ENCODE data around the gene ZNF649.
"Not testable (repeated sequence)": the region's sequence is repeated elsewhere in the genome, so short reads cannot be mapped to it uniquely, and the experiment has no call there.

The ZNF649 gene

GRCh38 chr19:51904331-51905165 is at the start of gene ZNF649:
Gene ZNF649 (minus strand): TSS chr19:51905017. CDS start chr19:51900107, 4,910 bp downstream.
- DNase-seq, result peak; percentile 57 to 84 (median 64)

GRCh38 chr19:51948975-51949374 is 44.2 kb upstream of the ZNF649 start:
- no peak for DNase-seq

DNA sequence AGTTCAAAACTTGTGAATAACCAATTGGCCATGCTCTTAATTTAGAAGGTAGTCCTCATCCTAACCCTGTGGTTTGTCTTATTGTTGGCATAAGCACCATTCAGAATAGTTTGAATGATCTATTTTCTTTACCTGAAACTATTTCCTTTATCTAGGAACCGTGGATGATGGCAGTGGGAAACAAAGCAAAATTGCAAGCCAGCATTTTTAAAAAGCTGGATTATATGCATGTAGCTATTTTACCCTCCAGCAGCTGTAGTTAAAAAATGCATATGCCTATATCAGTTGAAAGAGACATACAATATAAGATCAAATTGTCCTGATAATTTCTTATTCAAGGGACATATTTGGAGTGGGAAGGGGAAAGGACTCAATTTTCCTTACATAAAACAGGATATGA is 41.8 kb upstream of the ZNF649 start:
- DNase-seq, result no peak

DNA sequence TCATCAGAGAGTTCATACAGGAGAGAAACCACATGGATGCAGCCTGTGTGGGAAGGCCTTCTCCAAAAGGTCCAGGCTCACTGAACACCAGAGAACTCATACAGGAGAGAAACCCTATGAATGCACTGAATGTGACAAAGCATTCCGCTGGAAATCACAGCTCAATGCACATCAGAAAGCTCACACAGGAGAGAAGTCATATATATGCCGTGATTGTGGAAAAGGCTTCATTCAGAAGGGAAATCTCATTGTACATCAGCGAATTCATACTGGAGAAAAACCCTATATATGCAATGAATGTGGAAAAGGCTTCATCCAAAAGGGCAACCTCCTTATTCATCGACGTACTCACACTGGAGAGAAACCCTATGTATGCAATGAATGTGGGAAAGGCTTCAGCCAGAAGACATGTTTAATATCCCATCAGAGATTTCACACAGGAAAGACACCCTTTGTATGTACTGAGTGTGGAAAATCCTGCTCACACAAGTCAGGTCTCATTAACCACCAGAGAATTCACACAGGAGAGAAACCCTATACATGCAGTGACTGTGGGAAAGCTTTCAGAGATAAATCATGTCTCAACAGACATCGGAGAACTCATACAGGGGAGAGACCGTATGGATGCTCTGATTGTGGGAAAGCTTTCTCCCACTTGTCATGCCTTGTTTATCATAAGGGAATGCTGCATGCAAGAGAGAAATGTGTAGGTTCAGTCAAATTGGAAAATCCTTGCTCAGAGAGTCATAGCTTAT is 40.2 kb upstream of the ZNF649 start:
- DNase-seq, result no peak

DNA sequence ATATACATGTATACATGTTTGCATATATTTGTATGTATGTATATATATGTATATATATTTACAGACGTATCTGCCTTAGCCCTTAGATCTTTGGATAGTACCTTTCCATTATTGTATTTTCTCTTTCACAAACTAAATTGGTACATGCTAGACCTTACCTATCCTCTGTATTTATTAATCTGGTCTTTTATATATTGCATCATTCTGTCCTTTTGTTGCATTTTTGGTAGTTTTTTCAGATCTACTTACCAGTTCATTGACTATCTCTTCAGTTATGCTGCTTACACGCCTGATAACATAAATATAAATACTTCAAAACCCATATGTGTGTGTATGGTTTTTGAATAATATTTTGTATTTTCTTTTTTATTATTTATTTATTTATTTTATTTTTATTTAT is 34.1 kb upstream of the ZNF649 start:
- no peak for DNase-seq

DNA sequence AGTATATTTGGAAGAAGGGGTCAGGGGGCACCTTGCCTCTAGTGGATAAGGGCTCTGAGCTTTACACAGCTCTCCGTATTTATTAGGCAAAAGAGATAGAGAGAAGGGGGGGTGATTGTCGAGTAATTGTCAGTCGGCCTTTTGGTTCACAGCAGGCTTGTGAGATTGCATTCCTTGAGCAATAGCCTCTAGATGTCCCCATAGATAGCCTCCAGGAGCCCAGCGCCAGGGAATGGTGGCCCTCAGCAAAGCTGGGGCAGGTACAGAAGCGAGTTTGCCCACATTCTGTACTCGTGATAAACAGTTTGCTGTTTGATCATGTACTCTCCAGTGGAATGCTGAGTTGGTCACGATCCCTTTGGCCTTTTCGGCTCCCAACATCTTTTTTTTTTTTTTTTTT is 27.1 kb upstream of the ZNF649 start:
- DNase-seq, result no peak

DNA sequence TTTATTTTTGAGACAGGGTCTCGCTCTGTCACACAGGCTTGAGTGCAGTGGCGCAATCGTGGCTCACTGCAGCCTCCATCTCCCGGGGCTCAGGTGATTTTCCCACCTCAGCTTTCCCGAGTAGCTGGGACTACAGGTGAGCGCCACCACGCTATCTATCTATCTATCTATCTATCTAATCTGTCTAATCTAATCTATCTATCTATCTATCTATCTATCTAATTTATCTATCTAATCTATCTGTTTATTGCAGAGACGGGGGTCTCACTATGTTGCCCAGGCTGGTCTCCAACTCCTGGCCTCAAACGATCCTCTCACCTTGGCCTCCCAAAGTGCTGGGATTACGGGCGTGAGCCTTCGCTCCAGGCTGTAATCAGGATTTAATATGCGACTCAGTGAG is 23.0 kb upstream of the ZNF649 start:
- no peak for DNase-seq

- peak; percentile 63 to 97 (median 82) for DNase-seq
Measured at GRCh38 chr19:51926784-51927741, 22.2 kb upstream of the ZNF649 start, which contains the start of gene ZNF613. Gene ZNF613 (plus strand): TSS chr19:51927472. CDS start chr19:51936221, 8,749 bp downstream.

GRCh38 chr19:51926426-51926783 is 21.6 kb upstream of the ZNF649 start:
- no peak for DNase-seq

GRCh38 chr19:51921949-51922348 is 17.1 kb upstream of the ZNF649 start:
- DNase-seq, result no peak

DNA sequence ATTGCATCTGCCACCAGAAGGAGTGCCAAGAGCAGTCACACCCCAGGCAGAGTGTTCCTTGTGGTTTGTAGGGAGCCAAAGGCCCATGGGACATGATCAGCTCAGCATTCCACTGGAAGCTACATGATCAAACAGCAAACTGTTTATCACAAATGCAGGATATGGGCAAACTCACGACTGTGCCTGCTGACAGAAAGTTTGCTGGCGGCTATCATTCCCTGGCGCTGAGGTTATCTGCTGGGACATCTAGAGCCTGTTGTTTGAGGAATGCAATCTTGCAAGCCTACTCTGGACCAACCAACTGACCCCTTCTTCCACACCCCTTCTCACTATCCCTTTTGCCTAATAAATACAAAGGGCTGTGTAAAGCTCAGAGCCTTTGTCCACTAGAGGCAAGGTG is 14.8 kb upstream of the ZNF649 start:
- no peak for DNase-seq

GRCh38 chr19:51916167-51916566 is 11.3 kb upstream of the ZNF649 start:
- DNase-seq, result no peak

GRCh38 chr19:51915324-51915867 is 10.6 kb upstream of the ZNF649 start:
- no peak for DNase-seq

DNA sequence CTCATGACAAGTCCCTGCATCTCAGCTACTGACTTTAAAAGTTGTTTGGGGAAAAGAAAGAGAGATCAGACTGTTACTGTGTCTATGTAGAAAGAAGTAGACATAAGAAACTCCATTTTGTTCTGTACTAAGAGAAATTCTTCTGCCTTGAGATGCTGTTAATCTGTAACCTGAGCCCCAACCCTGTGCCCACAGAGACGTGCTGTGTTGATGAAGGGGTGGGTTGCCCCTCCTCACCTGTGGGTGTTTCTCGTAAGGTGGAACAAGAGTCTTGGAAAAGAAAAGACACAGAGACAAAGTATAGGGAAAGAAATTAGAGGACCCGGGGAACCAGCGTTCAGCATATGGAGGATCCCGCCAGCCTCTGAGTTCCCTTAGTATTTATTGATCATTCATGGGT is 3.2 kb upstream of the ZNF649 start:
- DNase-seq, result not testable (repeated sequence)

DNA sequence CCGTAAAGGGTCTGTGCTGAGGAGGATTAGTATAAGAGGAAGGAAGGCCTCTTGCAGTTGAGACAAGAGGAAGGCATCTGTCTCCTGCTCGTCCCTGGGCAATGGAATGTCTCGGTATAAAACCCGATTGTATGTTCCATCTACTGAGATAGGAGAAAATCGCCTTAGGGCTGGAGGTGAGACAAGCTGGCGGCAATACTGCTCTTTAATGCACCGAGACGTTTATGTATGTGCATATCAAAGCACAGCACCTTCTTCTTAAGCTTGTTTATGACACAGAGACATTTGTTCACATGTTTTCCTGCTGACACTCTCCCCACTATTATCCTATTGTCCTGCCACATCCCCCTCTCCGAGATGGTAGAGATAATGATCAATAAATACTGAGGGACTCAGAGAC is 1.3 kb upstream of the ZNF649 start:
- DNase-seq, result not testable (repeated sequence)

- DNase-seq, result not testable (repeated sequence)
Measured at GRCh38 chr19:51905639-51906038, 822 bp upstream of the ZNF649 start.

DNA sequence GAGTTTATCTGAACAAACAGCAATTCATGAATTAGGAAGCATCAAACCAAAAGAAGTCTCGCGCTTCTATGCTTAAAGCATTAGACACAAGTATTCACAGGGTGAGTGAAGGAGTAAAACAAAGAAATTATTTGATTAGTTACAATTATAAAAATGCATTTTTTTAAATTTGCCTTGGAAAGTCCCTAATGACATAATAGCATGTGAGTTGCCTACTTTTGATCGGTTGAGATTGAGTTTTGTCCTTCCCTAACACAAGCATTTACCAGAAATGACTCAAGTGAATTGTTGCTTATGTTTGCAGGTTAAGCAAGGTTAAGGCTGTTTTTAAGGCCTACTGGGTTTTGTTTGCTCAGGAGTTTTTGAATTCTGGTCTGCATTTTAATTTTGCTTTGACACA is 389 bp upstream of the ZNF649 start:
- no peak for DNase-seq

- DNase-seq, result no peak
Measured at GRCh38 chr19:51903192-51903591, 1.6 kb downstream of the ZNF649 start.

DNA sequence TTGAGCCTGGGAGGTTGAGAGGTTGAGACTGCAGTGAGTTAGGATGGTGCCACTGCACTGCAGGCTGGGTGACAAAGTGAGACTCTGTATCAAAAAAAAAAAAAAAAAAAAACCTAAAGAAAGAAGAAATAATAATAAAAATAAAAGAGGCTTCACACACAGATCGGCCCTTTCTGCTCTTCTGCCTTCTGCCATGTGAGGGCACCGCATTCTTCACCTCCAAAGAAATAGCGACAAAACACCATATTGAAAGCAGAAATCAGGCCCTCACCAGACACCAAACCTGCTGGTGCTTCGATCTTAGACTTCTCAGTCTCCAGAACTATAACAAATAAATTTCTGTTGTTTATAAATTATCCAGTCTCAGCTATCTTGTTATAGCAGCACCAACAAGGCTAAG is 3.0 kb downstream of the ZNF649 start:
- no peak for DNase-seq

- peak in 2 of 6 experiments; percentile 23 to 27 for DNase-seq
Measured at GRCh38 chr19:51891193-51891747, 13.5 kb downstream of the ZNF649 start.

GRCh38 chr19:51889934-51890333 is 14.9 kb downstream of the ZNF649 start:
- no peak for DNase-seq
